CD4-positive, alpha-beta T cell (primary cell): ENCODE results near the gene ASH1L. TPM values are rescaled to one million over a fixed set of nuclear protein-coding genes. Genes with fewer than 3 reads are reported as not detected.
"Not testable (repeated sequence)": the region's sequence is repeated elsewhere in the genome, so short reads cannot be mapped to it uniquely, and the experiment has no call there.

Experiments
- ATAC-seq: fragments of 200-7000 bp; cut with Tn5 transposase; one replicate; pipeline ENCODE4 v1.10.0; 2022; ENCODE audit warnings: mild to moderate bottlenecking; ENCODE audit not compliant: poor library complexity
- CTCF ChIA-PET: fragments of 350-600 bp; sonication (Branson Sonifier 250); formaldehyde crosslinking; loops from one replicate; lab custom pipeline; 2021; ENCODE audit warnings: antibody characterized with exemption, inconsistent platforms; lab: Charles Lee
- POLR2A ChIA-PET: fragments of 350-600 bp; sonication (Branson Sonifier 250); formaldehyde crosslinking; loops from one replicate; lab custom pipeline; 2021; ENCODE audit warnings: antibody characterized with exemption, inconsistent platforms; lab: Charles Lee
- DNase-seq, 14 experiments: peaks; one replicate each; pipeline ENCODE4 v3.0.0-alpha.2; 2013 to 2020; ENCODE audit warnings: mixed read lengths in 2 of 14
- H3K27ac ChIP-seq, 2 donors: one replicate each; pipeline versions ENCODE4 v1.5.1 to v1.7.0; 2013; ENCODE audit warnings: low read length in 2 of 2, low read depth in 1 of 2, mild to moderate bottlenecking in 1 of 2
- H3K27me3 ChIP-seq, 2 experiments: 1 replicate in 1 of 2; 2 replicates in 1 of 2; pipeline versions ENCODE4 v1.6.1 to v1.7.0; 2013; ENCODE audit warnings: low read length in 2 of 2, control low read depth in 1 of 2, mild to moderate bottlenecking in 1 of 2, moderate library complexity in 1 of 2; ENCODE audit not compliant: insufficient read depth in 2 of 2, control insufficient read depth in 1 of 2
- H3K36me3 ChIP-seq: one replicate; pipeline ENCODE4 v1.6.1; 2013; ENCODE audit warnings: low read length, control low read depth; ENCODE audit not compliant: insufficient read depth
- H3K4me1 ChIP-seq: one replicate; pipeline ENCODE4 v1.6.1; 2013; ENCODE audit warnings: low read length, control low read depth; ENCODE audit not compliant: insufficient read depth
- H3K4me3 ChIP-seq: one replicate; pipeline ENCODE4 v1.5.1; 2013; ENCODE audit warnings: mild to moderate bottlenecking, low read length, moderate library complexity
- H3K9me3 ChIP-seq, 2 experiments: 1 replicate in 1 of 2; 2 replicates in 1 of 2; pipeline versions ENCODE4 v1.6.1 to v1.7.0; 2013; ENCODE audit warnings: low read length in 2 of 2, mild to moderate bottlenecking in 2 of 2, control low read depth in 1 of 2, moderate library complexity in 1 of 2; ENCODE audit not compliant: control insufficient read depth in 1 of 2, insufficient read depth in 1 of 2
- H3K27ac Mint-ChIP-seq: one replicate; pipeline ENCODE4 v1.8.0; 2020; ENCODE audit warnings: mixed read lengths
- H3K27me3 Mint-ChIP-seq: one replicate; pipeline ENCODE4 v1.8.0; 2021; ENCODE audit warnings: mixed read lengths
- H3K36me3 Mint-ChIP-seq: one replicate; pipeline ENCODE4 v1.8.0; 2021; ENCODE audit warnings: low read depth, mixed read lengths
- H3K4me1 Mint-ChIP-seq: one replicate; pipeline ENCODE4 v1.8.0; 2021; ENCODE audit warnings: low read depth, mixed read lengths
- H3K4me3 Mint-ChIP-seq: one replicate; pipeline ENCODE4 v1.8.0; 2020; ENCODE audit warnings: mild to moderate bottlenecking, mixed read lengths
- H3K9me3 Mint-ChIP-seq: one replicate; pipeline ENCODE4 v1.8.0; 2020; ENCODE audit warnings: mixed read lengths
- intact Hi-C, 2 experiments: fragments of 100-400 bp; cut with DNase I in 1 of 2; cut with micrococcal nuclease in 1 of 2; formaldehyde crosslinking; loops; one replicate each; pipeline versions ENCODE4 v1.15.1 to v1.9.0; 2023 to 2025; cut with DNase I, micrococcal nuclease
- total RNA-seq, 174 experiments: library from RNA in 2 of 174; stranded (reverse) in 2 of 174; gene quantifications; one replicate each; pipeline ENCODE4 v1.2.3 and lab custom pipeline; 2021 to 2026
- TF ChIP-seq, protein P1 (sequence below): fragments of 200-600 bp; IDR thresholded peaks from one replicate; pipeline ENCODE4 v1.8.0; 2022; ENCODE audit warnings: antibody characterized with exemption, mild to moderate bottlenecking

Gene ASH1L
- total RNA-seq, 2 experiments from 2014 or later: 71.0 to 72.8 TPM

DNA sequence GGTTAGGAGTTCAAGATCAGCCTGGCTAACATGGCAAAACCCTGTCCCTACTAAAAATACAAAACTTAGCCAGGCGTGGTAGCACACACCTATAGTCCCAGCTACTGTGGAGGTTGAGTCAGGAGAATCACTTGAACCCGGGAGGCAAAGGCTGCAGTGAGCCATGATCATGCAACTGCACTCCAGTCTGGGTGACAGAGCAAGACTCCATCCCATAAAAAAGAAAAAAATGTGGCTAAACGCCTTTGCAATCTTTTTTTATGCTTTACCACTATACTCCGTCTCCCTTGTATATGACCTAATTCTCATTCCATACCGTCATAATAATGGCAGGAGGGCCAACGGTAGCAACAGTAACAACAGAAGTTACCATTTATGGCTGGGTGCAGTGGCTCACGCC, 109.5 kb downstream of the ASH1L start:
- Histone ChIP-seq H3K27ac (no peak overlapping the region), H3K9me3 (no peaks in the 10 kb centered on the region), H3K4me1 (no peaks in the 10 kb centered on the region), H3K4me3 (no peak overlapping the region), H3K27me3 (no peaks in the 10 kb centered on the region), H3K36me3 (peaks cover 26% of the 10 kb centered on the region)
- ATAC-seq (no peak), DNase-seq (no peak)
- TF ChIP-seq, protein P1, sequence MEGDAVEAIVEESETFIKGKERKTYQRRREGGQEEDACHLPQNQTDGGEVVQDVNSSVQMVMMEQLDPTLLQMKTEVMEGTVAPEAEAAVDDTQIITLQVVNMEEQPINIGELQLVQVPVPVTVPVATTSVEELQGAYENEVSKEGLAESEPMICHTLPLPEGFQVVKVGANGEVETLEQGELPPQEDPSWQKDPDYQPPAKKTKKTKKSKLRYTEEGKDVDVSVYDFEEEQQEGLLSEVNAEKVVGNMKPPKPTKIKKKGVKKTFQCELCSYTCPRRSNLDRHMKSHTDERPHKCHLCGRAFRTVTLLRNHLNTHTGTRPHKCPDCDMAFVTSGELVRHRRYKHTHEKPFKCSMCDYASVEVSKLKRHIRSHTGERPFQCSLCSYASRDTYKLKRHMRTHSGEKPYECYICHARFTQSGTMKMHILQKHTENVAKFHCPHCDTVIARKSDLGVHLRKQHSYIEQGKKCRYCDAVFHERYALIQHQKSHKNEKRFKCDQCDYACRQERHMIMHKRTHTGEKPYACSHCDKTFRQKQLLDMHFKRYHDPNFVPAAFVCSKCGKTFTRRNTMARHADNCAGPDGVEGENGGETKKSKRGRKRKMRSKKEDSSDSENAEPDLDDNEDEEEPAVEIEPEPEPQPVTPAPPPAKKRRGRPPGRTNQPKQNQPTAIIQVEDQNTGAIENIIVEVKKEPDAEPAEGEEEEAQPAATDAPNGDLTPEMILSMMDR: no peak
- Mint-ChIP-seq H3K27ac (no peak overlapping the region), H3K4me3 (no peak overlapping the region), H3K4me1 (peaks cover 11% of the 10 kb centered on the region), H3K27me3 (no peaks in the 10 kb centered on the region), H3K36me3 (peaks cover 75% of the 10 kb centered on the region), H3K9me3 (no peaks in the 10 kb centered on the region)
- intact Hi-C loops: no loop called here
- POLR2A ChIA-PET: no interaction called here
- CTCF ChIA-PET: no interaction called here

GRCh38 chr1:155451199-155451598, 111.4 kb downstream of the ASH1L start:
- DNase-seq (no peak), ATAC-seq (no peak)
- H3K9me3 Mint-ChIP-seq: no peaks in the 10 kb centered on the region
- POLR2A ChIA-PET: no interaction called here
- Histone ChIP-seq H3K36me3 (peaks cover 19% of the 10 kb centered on the region), H3K4me3 (no peak overlapping the region), H3K27ac (no peak overlapping the region), H3K9me3 (no peaks in the 10 kb centered on the region), H3K27me3 (no peaks in the 10 kb centered on the region), H3K4me1 (no peaks in the 10 kb centered on the region)
- H3K4me3 Mint-ChIP-seq: no peak overlapping the region
- CTCF ChIA-PET: no interaction called here
- intact Hi-C loops: no loop called here
- H3K27ac Mint-ChIP-seq: no peak overlapping the region
- no peaks in the 10 kb centered on the region for H3K27me3 Mint-ChIP-seq
- TF ChIP-seq, protein P1: no peak
- peaks cover 65% of the 10 kb centered on the region for H3K36me3 Mint-ChIP-seq
- H3K4me1 Mint-ChIP-seq: no peaks in the 10 kb centered on the region

DNA sequence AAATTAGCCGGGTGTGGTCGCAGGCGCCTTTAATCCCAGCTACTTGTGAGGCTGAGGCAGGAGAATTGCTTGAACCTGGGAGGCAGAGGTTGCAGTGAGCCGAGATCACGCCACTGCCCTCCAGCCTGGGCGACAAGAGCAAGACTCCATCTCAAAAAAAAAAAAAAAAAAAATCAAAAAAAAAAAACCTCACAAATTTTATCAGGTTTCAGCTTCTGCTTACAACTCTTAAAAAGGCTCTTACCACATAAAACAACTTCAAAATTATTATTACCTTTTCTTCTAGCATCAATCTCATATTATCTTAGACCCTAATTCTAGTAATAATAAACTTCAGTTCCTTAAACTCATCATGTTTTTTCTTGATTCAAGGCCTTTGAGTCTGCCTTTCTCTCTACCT, 120.2 kb downstream of the ASH1L start:
- H3K36me3 Mint-ChIP-seq: peaks cover 33% of the 10 kb centered on the region
- H3K9me3 ChIP-seq, H3K27me3 Mint-ChIP-seq, H3K4me3 ChIP-seq, H3K4me1 ChIP-seq, DNase-seq, intact Hi-C loops, ATAC-seq, POLR2A ChIA-PET, H3K27me3 ChIP-seq, H3K9me3 Mint-ChIP-seq, H3K4me3 Mint-ChIP-seq, H3K27ac ChIP-seq, CTCF ChIA-PET: not testable (repeated sequence)
- H3K36me3 ChIP-seq: peaks cover 18% of the 10 kb centered on the region
- peaks cover 10% of the 10 kb centered on the region for H3K4me1 Mint-ChIP-seq
- H3K27ac Mint-ChIP-seq: peak overlapping the region; percentile 50

DNA sequence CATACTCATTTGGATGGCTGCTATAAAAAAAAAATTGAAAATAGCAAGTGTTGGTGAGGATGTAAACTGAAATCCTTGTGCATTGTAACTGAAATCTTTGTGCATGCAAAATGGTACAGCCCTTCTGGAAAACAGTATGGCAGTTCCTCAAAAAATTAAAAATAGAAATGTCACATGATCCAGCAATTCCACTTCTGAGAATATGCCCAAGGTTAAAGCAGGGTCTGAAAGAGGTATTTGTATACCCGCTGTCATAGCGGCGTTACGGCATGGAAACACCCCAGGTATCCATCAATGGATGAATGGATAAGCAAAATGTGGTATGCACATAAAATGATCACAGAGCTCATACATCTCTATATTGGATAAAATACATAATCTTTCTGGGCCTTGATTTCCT, 125.2 kb downstream of the ASH1L start:
- Histone ChIP-seq H3K27ac (no peak overlapping the region), H3K9me3 (no peaks in the 10 kb centered on the region), H3K27me3 (no peaks in the 10 kb centered on the region), H3K4me3 (no peak overlapping the region), H3K4me1 (no peaks in the 10 kb centered on the region), H3K36me3 (peaks cover 37% of the 10 kb centered on the region)
- TF ChIP-seq, protein P1: no peak
- ChIA-PET POLR2A (no interaction called here), CTCF (interaction anchor here (1.1 kb wide), 1 partner anchor 8 kb away, joined by 3 read pairs; no protein-coding TSS in a partner anchor)
- no peaks in the 10 kb centered on the region for H3K4me1 Mint-ChIP-seq
- ATAC-seq (no peak), DNase-seq (no peak)
- no peaks in the 10 kb centered on the region for H3K9me3 Mint-ChIP-seq
- no peaks in the 10 kb centered on the region for H3K27me3 Mint-ChIP-seq
- no peak overlapping the region for H3K27ac Mint-ChIP-seq
- H3K36me3 Mint-ChIP-seq: peaks cover 48% of the 10 kb centered on the region
- H3K4me3 Mint-ChIP-seq: no peak overlapping the region
- intact Hi-C loops: no loop called here

DNA sequence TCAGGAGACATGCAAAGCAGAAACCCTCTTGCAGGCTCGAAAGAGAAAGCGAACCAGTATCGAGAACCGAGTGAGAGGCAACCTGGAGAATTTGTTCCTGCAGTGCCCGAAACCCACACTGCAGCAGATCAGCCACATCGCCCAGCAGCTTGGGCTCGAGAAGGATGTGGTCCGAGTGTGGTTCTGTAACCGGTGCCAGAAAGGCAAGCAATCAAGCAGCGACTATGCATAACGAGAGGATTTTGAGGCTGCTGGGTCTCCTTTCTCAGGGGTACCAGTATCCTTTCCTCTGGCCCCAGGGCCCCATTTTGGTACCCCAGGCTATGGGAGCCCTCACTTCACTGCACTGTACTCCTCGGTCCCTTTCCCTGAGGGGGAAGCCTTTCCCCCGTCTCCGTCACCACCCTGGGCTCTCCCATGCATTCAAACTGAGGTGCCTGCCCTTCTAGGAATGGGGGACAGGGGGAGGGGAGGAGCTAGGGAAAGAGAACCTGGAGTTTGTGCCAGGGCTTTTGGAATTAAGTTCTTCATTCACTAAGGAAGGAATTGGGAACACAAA, 128.7 kb downstream of the ASH1L start:
- peaks cover 44% of the 10 kb centered on the region for H3K36me3 ChIP-seq
- H3K4me3 ChIP-seq, DNase-seq, H3K9me3 Mint-ChIP-seq, CTCF ChIA-PET, H3K4me3 Mint-ChIP-seq, H3K4me1 Mint-ChIP-seq, intact Hi-C loops, H3K27me3 ChIP-seq, H3K4me1 ChIP-seq, H3K9me3 ChIP-seq, H3K27ac Mint-ChIP-seq, ATAC-seq, H3K27ac ChIP-seq, H3K27me3 Mint-ChIP-seq: not testable (repeated sequence)
- H3K36me3 Mint-ChIP-seq: peaks cover 56% of the 10 kb centered on the region
- POLR2A ChIA-PET: interaction anchor here (0.6 kb wide), 1 partner anchor 92 kb away, joined by 3 read pairs; no protein-coding TSS in a partner anchor
